ENCODE results near the gene TMEM108.

The TMEM108 gene

GRCh38 chr3:133055339-133055738 lies 17.1 kb downstream of the TMEM108 start:
- no peak for DNase-seq

GRCh38 chr3:133058243-133058642 lies 20.1 kb downstream of the TMEM108 start:
- no peak for DNase-seq

- no peak for DNase-seq
Measured at GRCh38 chr3:133058831-133059230, 20.6 kb downstream of the TMEM108 start.

GRCh38 chr3:133065193-133065961 lies 27.2 kb downstream of the TMEM108 start:
- DNase-seq, result no peak

GRCh38 chr3:133066026-133066425 lies 27.8 kb downstream of the TMEM108 start:
- DNase-seq, result no peak

- DNase-seq, result no peak
Measured at GRCh38 chr3:133069556-133070286, 31.5 kb downstream of the TMEM108 start.

GRCh38 chr3:133074977-133075376 lies 36.8 kb downstream of the TMEM108 start:
- DNase-seq, result no peak

- DNase-seq, result no peak
Measured at GRCh38 chr3:133077688-133078087, 39.5 kb downstream of the TMEM108 start.

- DNase-seq, result no peak
Measured at GRCh38 chr3:133079621-133080020, 41.4 kb downstream of the TMEM108 start.

- DNase-seq, result no peak
Measured at GRCh38 chr3:133081016-133081415, 42.8 kb downstream of the TMEM108 start.

- DNase-seq, result no peak
Measured at GRCh38 chr3:133083395-133083794, 45.2 kb downstream of the TMEM108 start.

GRCh38 chr3:133089906-133090485 lies 51.8 kb downstream of the TMEM108 start:
- DNase-seq, result no peak

GRCh38 chr3:133092681-133093080 lies 54.5 kb downstream of the TMEM108 start:
- DNase-seq, result no peak

- DNase-seq, result no peak
Measured at GRCh38 chr3:133093366-133093765, 55.2 kb downstream of the TMEM108 start.

GRCh38 chr3:133096900-133097613 lies 58.9 kb downstream of the TMEM108 start:
- DNase-seq, result no peak

- no peak for DNase-seq
Measured at GRCh38 chr3:133103706-133104105, 65.5 kb downstream of the TMEM108 start.

- DNase-seq, result no peak
Measured at GRCh38 chr3:133106169-133106568, 68.0 kb downstream of the TMEM108 start.

- DNase-seq, result no peak
Measured at GRCh38 chr3:133112666-133113065, 74.5 kb downstream of the TMEM108 start.

- no peak for DNase-seq
Measured at GRCh38 chr3:133113526-133113925, 75.3 kb downstream of the TMEM108 start.

- DNase-seq, result no peak
Measured at GRCh38 chr3:133113927-133114597, 75.9 kb downstream of the TMEM108 start.

- DNase-seq, result no peak
Measured at GRCh38 chr3:133115176-133115575, 77.0 kb downstream of the TMEM108 start.

GRCh38 chr3:133117342-133117741 lies 79.2 kb downstream of the TMEM108 start:
- no peak for DNase-seq

- DNase-seq, result no peak
Measured at GRCh38 chr3:133119176-133119575, 81.0 kb downstream of the TMEM108 start.
